GOT3 (cell line): ENCODE results near the gene DHX35.
A peak's percentile ranks its signal among the peaks of the same experiment; 100 is the strongest.

ENCODE experiments used
- DNase-seq: peaks from one replicate; lab custom pipeline; 2025; ENCODE audit warnings: mixed read lengths; lab: John Stamatoyannopoulos, UW

The DHX35 gene

GRCh38 chr20:39059036-39059435 lies 96.9 kb downstream of the DHX35 start:
- no peak for DNase-seq

- no peak for DNase-seq
Observed at GRCh38 chr20:39066471-39067242, 104.5 kb downstream of the DHX35 start.

- no peak for DNase-seq
Observed at GRCh38 chr20:39067526-39068216, 105.5 kb downstream of the DHX35 start.

GRCh38 chr20:39069976-39070375 lies 107.8 kb downstream of the DHX35 start:
- no peak for DNase-seq

DNA sequence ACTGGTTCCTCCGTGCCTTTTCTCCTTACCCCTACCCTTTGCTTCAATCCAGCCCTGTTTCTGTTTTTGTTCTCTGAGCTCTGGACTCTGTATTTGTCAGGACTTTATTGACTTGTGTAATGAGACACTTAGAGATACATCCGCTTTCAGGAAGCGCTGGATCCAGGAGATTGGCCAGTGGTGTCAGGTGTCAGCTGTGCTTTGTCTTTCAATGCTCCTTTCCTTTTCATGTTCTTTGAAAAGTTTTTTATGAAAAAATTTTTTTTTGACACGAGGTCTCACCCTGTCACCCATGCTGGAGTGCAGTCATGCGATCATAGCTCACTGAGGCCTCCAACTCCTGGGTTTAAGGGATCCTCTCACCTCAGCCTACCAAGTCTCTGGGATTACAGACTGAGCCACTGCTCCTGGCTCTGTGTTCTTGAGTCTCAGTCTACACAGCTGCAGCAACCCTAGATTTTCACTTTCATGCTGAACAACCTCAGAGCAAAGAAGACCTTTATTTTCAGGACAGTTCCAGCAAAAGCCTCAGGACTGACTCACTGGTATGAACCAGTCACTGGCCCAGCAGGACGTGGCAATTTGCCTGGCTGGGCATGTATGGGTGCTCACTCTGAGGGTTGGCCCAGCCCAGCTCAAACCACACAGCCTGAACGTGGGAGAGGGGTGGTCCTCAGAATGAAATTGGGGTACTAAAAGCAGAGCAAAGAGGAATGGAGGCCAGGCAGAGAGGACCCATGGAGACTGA lies 108.5 kb downstream of the DHX35 start:
- peak; percentile 33 for DNase-seq

GRCh38 chr20:39072132-39072531 lies 110.0 kb downstream of the DHX35 start:
- DNase-seq, result no peak

GRCh38 chr20:39072653-39073052 lies 110.5 kb downstream of the DHX35 start:
- no peak for DNase-seq

DNA sequence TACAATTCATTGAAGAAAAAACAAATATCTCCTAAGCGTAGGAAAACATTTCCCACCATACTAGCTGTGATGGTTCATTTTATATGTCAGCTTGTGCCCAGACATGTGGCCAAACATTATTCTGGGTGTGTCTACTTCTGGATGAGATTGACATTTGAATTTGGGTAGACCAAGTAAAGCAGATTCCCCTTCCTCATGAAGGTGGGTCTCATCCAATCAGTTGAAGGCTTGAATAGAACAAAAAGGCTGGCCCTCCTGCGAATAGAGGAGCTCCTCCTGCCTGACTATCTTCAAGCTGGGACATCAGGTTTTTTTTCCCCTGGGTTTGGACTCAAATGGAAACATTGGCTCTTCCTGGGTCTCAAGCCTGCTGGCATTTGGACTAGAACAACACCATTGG lies 113.6 kb downstream of the DHX35 start:
- no peak for DNase-seq

- DNase-seq, result no peak
Observed at GRCh38 chr20:39076958-39077357, 114.8 kb downstream of the DHX35 start.

DNA sequence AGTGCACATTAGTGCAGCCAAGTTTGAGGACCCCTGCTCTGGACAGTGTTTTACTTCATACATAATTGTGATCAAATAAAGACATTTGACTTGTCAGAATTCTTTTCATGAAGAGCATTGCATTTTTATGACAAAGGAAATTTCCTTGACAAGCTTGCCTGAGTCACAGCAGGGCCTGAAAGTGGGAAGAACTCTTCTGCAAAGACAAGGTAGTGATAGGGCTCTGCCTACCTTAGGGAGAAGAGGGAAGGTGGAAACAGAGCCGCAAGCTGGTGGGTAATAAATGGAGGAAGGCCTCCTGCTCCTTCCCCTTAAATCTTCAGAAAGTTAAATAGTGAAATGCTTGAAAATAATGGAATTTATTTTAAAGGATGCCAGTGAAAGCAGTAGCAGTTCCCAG lies 118.2 kb downstream of the DHX35 start:
- DNase-seq, result no peak

DNA sequence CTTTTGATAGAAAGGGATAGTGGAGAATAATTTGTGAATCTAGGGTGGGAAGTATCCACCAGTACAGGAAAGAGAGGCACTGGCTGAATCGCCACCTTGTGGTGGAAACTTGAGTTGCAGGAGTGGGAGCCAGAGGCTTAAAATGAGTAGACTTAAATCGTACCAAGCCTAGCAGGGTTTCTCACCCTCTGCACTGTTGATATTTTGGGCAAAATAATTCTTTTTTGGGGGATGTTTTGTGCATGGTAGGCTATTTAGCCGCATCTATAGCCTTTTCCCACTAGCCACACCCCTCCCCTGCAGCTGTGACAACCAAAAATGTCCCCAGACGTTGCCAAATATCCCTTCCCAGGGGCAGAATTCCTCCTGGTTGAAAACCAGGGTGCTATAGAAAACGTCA lies 119.1 kb downstream of the DHX35 start:
- DNase-seq, result peak; percentile 26

- DNase-seq, result no peak
Observed at GRCh38 chr20:39082622-39083398, 120.7 kb downstream of the DHX35 start.

- DNase-seq, result no peak
Observed at GRCh38 chr20:39083761-39084160, 121.6 kb downstream of the DHX35 start.

DNA sequence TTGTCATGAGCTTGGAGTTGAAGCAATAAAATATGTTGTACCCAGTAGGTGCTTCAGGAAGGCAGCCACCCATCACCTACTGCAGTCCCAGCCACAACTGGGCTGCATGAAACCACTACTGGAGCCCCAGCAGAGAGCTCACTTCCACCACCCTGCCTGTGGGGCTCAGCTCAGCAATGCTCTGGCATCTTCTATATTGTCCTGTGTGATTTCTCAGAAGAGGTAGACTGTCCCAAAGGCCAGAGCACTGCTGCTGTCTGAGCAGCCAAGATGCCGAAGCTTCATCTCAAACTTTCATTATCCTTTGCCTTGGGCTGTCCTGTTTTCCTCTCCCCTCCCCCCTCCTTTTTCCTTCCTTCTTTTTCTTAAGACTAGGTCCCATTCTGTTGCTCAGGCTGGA lies 126.9 kb downstream of the DHX35 start:
- DNase-seq, result no peak
